C4-2B (cell line): ENCODE data around the gene TM9SF3.

ENCODE experiments used
- CTCF ChIP-seq: fragments of 450-650 bp; conservative IDR thresholded peaks from 2 replicates; pipeline ENCODE4 v1.5.1; 2017; ENCODE audit warnings: mild to moderate bottlenecking
- ZFX ChIP-seq: fragments of 450-650 bp; IDR thresholded peaks from 2 replicates; pipeline ENCODE4 v1.6.1; 2017

DNA sequence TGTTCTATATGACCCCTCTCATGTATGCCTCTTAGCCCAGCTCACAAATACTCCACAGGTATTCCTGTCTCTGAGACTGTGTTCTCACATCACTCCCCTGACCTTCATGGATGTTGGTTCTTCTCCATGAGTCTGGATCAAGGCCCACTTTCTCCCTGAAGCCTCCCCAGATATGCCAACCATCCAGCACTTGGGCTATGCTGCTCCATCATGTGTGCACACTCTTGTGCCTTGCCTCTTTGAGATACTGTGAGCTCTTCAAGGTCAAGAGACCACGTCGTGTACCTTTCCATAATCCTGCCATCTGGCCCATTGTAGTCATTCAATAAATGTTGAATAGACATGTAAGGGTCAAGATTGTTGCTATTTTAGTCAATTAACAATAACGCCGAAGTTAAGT, 30.1 kb upstream of the TM9SF3 start:
- no peak for TF ChIP-seq CTCF
- no peak for TF ChIP-seq ZFX
